Natural killer cell (primary cell): ENCODE results near the gene ZNF70. TPM values are rescaled to one million over a fixed set of nuclear protein-coding genes. Genes with fewer than 3 reads are reported as not detected.

Experiments used
- ATAC-seq, 3 donors: fragments of 150-1000 bp in 2 of 3; fragments of 200-7000 bp in 1 of 3; cut with Tn5 transposase; 1 replicate in 1 of 3; 2 replicates in 2 of 3; pipeline ENCODE4 v1.10.0; 2021; ENCODE audit warnings: mild to moderate bottlenecking in 2 of 3, moderate library complexity in 2 of 3
- DNase-seq, 2 donors: peaks; one replicate each; pipeline versions ENCODE4 v3.0.0 to v3.0.0-alpha.2; 2013 to 2021; ENCODE audit warnings: mixed read lengths in 1 of 2
- H3K27ac ChIP-seq: one replicate; pipeline ENCODE4 v1.5.1; 2013; ENCODE audit warnings: mild to moderate bottlenecking, low read length
- H3K27me3 ChIP-seq: one replicate; pipeline ENCODE4 v1.6.1; 2013; ENCODE audit warnings: low read length; ENCODE audit not compliant: control insufficient read depth, insufficient read depth
- H3K36me3 ChIP-seq: one replicate; pipeline ENCODE4 v1.6.1; 2013; ENCODE audit warnings: low read length; ENCODE audit not compliant: control insufficient read depth, insufficient read depth
- H3K4me1 ChIP-seq: one replicate; pipeline ENCODE4 v1.6.1; 2013; ENCODE audit warnings: low read length; ENCODE audit not compliant: control insufficient read depth, insufficient read depth
- H3K4me3 ChIP-seq: one replicate; pipeline ENCODE4 v1.5.1; 2013; ENCODE audit warnings: low read length
- H3K9me3 ChIP-seq: one replicate; pipeline ENCODE4 v1.6.1; 2013; ENCODE audit warnings: low read length; ENCODE audit not compliant: control insufficient read depth, insufficient read depth
- H3K27ac Mint-ChIP-seq, 2 donors: one replicate each; pipeline ENCODE4 v1.8.0; 2022; ENCODE audit warnings: mild to moderate bottlenecking in 2 of 2, mixed read lengths in 2 of 2, moderate library complexity in 1 of 2
- H3K27me3 Mint-ChIP-seq, 2 donors: one replicate each; pipeline ENCODE4 v1.8.0; 2022; ENCODE audit warnings: low read depth in 2 of 2, mixed read lengths in 2 of 2
- H3K36me3 Mint-ChIP-seq: one replicate; pipeline ENCODE4 v1.8.0; 2022; ENCODE audit warnings: mixed read lengths
- H3K4me1 Mint-ChIP-seq, 2 donors: one replicate each; pipeline ENCODE4 v1.8.0; 2022; ENCODE audit warnings: mixed read lengths in 2 of 2
- H3K4me3 Mint-ChIP-seq: one replicate; pipeline ENCODE4 v1.8.0; 2022; ENCODE audit warnings: mild to moderate bottlenecking, moderate library complexity, mixed read lengths
- H3K9me3 Mint-ChIP-seq, 2 donors: one replicate each; pipeline ENCODE4 v1.8.0; 2022; ENCODE audit warnings: mixed read lengths in 2 of 2
- WGBS: methylation state at CpG from one replicate; pipeline ENCODE4 v1.1.7; 2013; ENCODE audit warnings: missing lambda C conversion rate; ENCODE audit not compliant: insufficient coverage; 5-methylcytosine and 5-hydroxymethylcytosine counted together
- intact Hi-C: fragments of 100-400 bp; cut with micrococcal nuclease; formaldehyde crosslinking; loops from one replicate; pipeline ENCODE4 v1.14.2; 2022
- total RNA-seq, 4 donors: library from RNA; stranded (reverse); fragments of 120-200 nt in 1 of 4; gene quantifications; one replicate each; pipeline versions ENCODE4 v1.2.3 to v1.2.4, GENCODE V29; 2013 to 2022
- TF ChIP-seq, protein P1 (sequence below): fragments of 200-600 bp; IDR thresholded peaks from one replicate; pipeline ENCODE4 v1.8.0; 2022; ENCODE audit warnings: antibody characterized with exemption

Gene ZNF70
- total RNA-seq, 3 donors from 2014 or later (not counting 1 experiment from before 2014, with no cell fraction given): 7.4 to 9.1 (median 7.7) TPM

DNA sequence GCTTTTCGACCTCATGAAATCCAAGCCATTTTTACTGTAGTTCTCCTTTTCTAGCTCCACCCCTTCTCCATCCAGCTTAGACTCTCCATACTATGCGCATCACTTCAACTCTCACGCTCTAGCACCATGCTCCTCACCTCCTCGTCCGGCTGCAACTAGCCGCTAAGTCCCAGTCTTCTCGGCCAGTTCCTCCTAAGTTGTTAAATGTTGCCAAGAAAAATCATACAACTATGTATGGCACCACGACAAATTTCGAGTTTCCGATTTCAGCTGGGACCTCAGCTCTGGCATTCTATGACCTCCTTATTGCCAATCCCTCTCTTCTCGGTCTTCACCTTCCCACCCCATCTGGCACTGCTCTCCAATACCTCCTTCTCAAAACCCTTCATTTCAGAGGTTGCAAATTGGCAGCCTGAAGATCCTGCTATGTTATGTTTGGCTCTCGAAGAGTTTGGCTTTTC, 1.0 kb downstream of the ZNF70 start:
- Mint-ChIP-seq H3K9me3 (no peaks in the 10 kb centered on the region), H3K4me3 (peak overlapping the region; percentile 92), H3K36me3 (peaks cover 3% of the 10 kb centered on the region), H3K27ac (peak overlapping the region; percentile 82 to 91), H3K27me3 (no peaks in the 10 kb centered on the region), H3K4me1 (peaks cover 25 to 38% of the 10 kb centered on the region in 2 donors)
- H3K36me3 ChIP-seq: no peaks in the 10 kb centered on the region
- H3K27ac ChIP-seq: no peak overlapping the region
- no peak for ATAC-seq
- TF ChIP-seq, protein P1, sequence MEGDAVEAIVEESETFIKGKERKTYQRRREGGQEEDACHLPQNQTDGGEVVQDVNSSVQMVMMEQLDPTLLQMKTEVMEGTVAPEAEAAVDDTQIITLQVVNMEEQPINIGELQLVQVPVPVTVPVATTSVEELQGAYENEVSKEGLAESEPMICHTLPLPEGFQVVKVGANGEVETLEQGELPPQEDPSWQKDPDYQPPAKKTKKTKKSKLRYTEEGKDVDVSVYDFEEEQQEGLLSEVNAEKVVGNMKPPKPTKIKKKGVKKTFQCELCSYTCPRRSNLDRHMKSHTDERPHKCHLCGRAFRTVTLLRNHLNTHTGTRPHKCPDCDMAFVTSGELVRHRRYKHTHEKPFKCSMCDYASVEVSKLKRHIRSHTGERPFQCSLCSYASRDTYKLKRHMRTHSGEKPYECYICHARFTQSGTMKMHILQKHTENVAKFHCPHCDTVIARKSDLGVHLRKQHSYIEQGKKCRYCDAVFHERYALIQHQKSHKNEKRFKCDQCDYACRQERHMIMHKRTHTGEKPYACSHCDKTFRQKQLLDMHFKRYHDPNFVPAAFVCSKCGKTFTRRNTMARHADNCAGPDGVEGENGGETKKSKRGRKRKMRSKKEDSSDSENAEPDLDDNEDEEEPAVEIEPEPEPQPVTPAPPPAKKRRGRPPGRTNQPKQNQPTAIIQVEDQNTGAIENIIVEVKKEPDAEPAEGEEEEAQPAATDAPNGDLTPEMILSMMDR: no peak
- no peaks in the 10 kb centered on the region for H3K27me3 ChIP-seq
- intact Hi-C loops: no loop called here
- no peak for DNase-seq
- H3K4me1 ChIP-seq: peaks cover 26% of the 10 kb centered on the region
- no peak overlapping the region for H3K4me3 ChIP-seq
- no peaks in the 10 kb centered on the region for H3K9me3 ChIP-seq
- WGBS: 91% methylated on average over 12 of the region's 12 CpGs

DNA sequence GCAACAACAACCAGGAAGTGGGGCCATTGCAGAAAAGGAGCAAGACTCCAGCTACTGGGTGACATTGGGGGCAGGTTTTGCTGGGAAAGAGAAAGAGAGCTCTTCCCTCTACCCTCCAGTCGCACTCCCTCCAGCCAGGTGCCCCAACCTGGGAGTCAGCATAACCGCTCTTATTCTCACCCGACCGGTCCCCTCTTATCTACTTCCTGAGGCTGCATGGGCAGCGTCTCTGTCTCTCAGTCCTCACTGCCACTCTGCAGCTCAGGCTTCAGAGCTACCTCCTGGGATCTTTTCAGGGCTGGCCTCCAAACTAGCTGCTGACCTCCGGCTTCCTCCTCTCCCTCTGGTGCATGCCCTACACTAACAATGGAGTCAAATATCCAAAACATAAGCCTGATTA, 5.1 kb downstream of the ZNF70 start:
- peaks cover 13% of the 10 kb centered on the region for H3K36me3 Mint-ChIP-seq
- Histone ChIP-seq H3K9me3 (no peaks in the 10 kb centered on the region), H3K27me3 (no peaks in the 10 kb centered on the region), H3K27ac (no peak overlapping the region), H3K4me1 (peaks cover 10% of the 10 kb centered on the region), H3K4me3 (no peak overlapping the region), H3K36me3 (peaks cover 28% of the 10 kb centered on the region)
- WGBS: 79% methylated on average over 6 of the region's 6 CpGs
- DNase-seq (no peak), ATAC-seq (no peak)
- TF ChIP-seq, protein P1: no peak
- peaks cover 26 to 33% of the 10 kb centered on the region in 2 donors for H3K4me1 Mint-ChIP-seq
- no peaks in the 10 kb centered on the region for H3K27me3 Mint-ChIP-seq
- H3K9me3 Mint-ChIP-seq: no peaks in the 10 kb centered on the region
- peak overlapping the region in 1 of 2 donors; percentile 58 for H3K27ac Mint-ChIP-seq
- intact Hi-C loops: no loop called here
- no peak overlapping the region for H3K4me3 Mint-ChIP-seq

DNA sequence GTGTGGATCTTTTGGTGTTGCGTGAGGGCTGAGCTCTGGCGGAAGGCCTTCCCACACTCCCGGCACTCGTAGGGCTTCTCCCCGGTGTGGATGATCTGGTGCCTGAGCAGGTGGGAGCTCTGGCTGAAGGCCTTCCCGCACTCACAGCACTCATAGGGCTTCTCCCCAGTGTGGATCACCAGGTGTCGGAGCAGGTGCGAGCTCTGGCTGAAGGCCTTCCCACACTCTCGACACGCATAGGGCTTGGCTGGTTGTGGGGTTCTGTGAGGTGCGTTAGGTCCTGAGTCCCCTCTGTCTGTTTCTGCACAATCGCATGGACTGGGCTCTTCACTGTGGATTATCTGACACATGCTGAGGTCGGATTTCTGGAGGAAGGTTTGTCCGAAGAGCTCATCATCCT, 6.4 kb downstream of the ZNF70 start:
- no peak for ATAC-seq
- Mint-ChIP-seq H3K9me3 (no peaks in the 10 kb centered on the region), H3K27ac (no peak overlapping the region), H3K4me1 (peaks cover 13 to 20% of the 10 kb centered on the region in 2 donors), H3K27me3 (no peaks in the 10 kb centered on the region), H3K36me3 (peaks cover 13% of the 10 kb centered on the region), H3K4me3 (no peak overlapping the region)
- TF ChIP-seq, protein P1: no peak
- 97% methylated on average over 14 of the region's 14 CpGs for WGBS
- intact Hi-C loops: no loop called here
- H3K4me3 ChIP-seq: no peak overlapping the region
- no peaks in the 10 kb centered on the region for H3K27me3 ChIP-seq
- no peaks in the 10 kb centered on the region for H3K4me1 ChIP-seq
- H3K9me3 ChIP-seq: no peaks in the 10 kb centered on the region
- no peak for DNase-seq
- peaks cover 28% of the 10 kb centered on the region for H3K36me3 ChIP-seq
- H3K27ac ChIP-seq: no peak overlapping the region

DNA sequence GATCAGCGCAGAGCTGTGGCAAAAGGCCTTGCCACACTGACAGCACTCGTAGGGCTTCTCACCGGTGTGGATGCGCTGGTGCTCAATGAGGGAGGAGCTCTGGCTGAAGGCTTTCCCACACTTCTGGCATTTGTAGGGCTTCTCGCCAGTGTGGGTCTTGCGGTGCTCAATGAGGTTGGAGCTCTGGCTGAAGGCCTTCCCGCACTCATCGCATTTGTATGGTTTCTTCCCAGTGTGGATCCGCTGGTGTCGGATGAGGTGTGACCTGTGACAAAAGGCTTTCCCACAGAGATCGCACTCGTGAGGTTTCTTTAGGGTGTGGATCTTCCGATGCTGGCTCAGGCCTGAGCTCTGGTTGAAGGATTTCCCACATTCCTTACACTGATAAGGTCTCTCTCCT, 6.9 kb downstream of the ZNF70 start:
- DNase-seq: no peak
- Mint-ChIP-seq H3K27ac (no peak overlapping the region), H3K36me3 (peaks cover 13% of the 10 kb centered on the region), H3K4me3 (no peak overlapping the region), H3K9me3 (no peaks in the 10 kb centered on the region), H3K27me3 (no peaks in the 10 kb centered on the region), H3K4me1 (peaks cover 12 to 19% of the 10 kb centered on the region in 2 donors)
- H3K27ac ChIP-seq: no peak overlapping the region
- peaks cover 28% of the 10 kb centered on the region for H3K36me3 ChIP-seq
- H3K4me1 ChIP-seq: no peaks in the 10 kb centered on the region
- no peaks in the 10 kb centered on the region for H3K27me3 ChIP-seq
- intact Hi-C loops: no loop called here
- no peak overlapping the region for H3K4me3 ChIP-seq
- no peak for ATAC-seq
- 98% methylated on average over 13 of the region's 13 CpGs for WGBS
- H3K9me3 ChIP-seq: no peaks in the 10 kb centered on the region
- TF ChIP-seq, protein P1: no peak
